Measurements from ENCODE around the gene SRSF2.
"Not testable (repeated sequence)": the region's sequence is repeated elsewhere in the genome, so short reads cannot be mapped to it uniquely, and the experiment has no call there.

Gene SRSF2

GRCh38 chr17:76737676-76738467 is 741 bp upstream of the SRSF2 start, which contains the start of gene MFSD11:
MFSD11 (plus strand) TSS chr17:76738119; CDS start chr17:76738353, 234 bp downstream.
- peak; percentile 94 for DNase-seq

- peak; percentile 76 for DNase-seq
Observed at GRCh38 chr17:76736349-76737081, 616 bp downstream of the SRSF2 start.

- no peak for DNase-seq
Observed at GRCh38 chr17:76735586-76736348, 1.4 kb downstream of the SRSF2 start.

GRCh38 chr17:76735006-76735405 is 2.1 kb downstream of the SRSF2 start:
- DNase-seq = no peak

GRCh38 chr17:76734080-76734840 is 2.9 kb downstream of the SRSF2 start:
- no peak for DNase-seq

DNA sequence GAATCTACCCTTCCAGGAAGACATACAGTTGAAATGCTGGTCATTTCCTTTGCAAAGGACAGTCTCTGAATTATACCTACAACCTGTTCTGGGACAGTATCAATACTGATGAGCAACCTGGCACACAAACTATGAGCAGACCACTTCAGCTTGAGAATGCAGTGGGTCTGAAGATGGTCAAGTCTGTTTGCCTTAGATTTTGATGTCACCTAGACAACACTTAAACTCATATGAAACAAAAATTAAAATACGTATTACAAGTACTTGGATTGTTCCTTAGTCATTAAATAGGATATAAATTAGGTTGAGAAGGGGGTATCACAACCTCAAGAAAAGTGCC is 3.5 kb downstream of the SRSF2 start:
- DNase-seq = no peak

DNA sequence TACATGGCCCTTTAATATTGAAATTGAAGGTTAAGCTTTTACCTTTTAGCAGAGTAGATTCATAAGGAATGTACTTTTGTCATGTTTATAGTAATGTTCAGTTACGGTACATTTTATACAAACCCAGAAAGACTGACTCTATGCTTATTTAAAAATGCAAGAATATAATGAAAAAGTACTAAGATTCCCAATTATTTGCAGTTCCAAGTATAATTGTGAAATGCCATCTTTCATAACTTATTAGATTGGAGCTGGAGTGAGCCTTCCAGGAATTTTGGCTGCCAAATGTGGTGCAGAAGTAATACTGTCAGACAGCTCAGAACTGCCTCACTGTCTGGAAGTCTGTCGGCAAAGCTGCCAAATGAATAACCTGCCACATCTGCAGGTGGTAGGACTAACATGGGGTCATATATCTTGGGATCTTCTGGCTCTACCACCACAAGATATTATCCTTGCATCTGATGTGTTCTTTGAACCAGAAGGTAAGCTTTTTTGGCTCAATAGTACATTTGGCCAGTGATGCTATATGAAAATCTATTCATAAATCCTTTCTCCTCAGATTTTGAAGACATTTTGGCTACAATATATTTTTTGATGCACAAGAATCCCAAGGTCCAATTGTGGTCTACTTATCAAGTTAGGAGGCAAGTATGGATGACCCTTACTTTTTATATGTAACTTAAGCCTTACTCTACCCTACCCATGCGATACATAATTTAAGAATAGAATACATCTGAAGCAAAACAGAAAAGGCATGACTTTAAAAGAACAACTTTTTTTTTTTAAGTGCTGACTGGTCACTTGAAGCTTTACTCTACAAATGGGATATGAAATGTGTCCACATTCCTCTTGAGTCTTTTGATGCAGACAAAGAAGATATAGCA is 4.2 kb downstream of the SRSF2 start:
- DNase-seq = no peak

DNA sequence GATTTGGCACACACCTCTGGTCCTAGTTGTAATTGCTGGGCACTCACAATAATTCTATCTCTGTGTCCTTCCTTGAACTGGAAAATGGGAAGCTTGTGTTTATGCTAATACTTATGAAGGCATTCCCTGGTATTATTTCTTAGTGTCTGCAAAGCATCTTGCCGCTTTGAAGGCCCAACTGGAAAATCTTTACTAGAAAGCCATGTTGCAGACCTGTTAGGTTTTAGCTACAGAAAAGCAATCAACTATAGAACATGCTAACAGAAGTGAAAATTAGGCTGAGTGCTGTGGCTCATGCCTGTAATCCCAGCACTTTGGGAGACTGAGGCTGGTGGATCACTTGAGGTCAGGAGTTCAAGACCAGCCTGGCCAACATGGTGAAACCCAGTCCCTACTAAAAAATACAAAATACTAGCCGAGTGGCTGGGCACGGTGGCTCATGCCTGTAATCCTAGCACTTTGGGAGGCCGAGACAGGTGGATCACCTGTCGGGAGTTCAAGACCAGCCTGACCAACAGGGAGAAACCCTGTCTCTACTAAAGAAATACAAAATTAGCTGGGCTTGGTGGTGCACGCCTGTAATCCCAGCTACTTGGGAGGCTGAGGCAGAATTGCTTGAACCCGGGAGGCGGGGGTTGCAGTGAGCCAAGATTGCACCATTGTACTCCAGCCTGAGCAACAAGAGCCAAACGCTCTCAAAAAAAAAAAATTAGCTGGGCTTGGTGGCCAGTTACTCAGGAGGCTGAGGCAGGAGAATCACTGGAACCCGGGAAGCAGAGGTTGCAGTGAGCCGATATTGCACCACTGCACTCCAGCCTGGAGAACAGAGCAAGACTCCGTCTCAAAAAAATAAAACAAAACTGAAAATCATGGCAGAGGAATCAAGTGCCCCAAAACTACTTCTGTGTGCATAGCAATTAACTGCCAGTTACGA is 5.1 kb downstream of the SRSF2 start:
- DNase-seq = not testable (repeated sequence)

- peak; percentile 42 for DNase-seq
Observed at GRCh38 chr17:76727745-76728456, 9.2 kb downstream of the SRSF2 start.

GRCh38 chr17:76726776-76727718 is 10.1 kb downstream of the SRSF2 start, which contains the start of gene METTL23:
METTL23 (plus strand) TSS chr17:76726839; CDS start chr17:76729711, 2,872 bp downstream.
- peak; percentile 86 for DNase-seq

- DNase-seq = peak; percentile 97
Observed at GRCh38 chr17:76726231-76726775, 10.8 kb downstream of the SRSF2 start, which contains the start of gene JMJD6. JMJD6 (minus strand) TSS chr17:76726606; CDS start chr17:76726475, 131 bp downstream.

DNA sequence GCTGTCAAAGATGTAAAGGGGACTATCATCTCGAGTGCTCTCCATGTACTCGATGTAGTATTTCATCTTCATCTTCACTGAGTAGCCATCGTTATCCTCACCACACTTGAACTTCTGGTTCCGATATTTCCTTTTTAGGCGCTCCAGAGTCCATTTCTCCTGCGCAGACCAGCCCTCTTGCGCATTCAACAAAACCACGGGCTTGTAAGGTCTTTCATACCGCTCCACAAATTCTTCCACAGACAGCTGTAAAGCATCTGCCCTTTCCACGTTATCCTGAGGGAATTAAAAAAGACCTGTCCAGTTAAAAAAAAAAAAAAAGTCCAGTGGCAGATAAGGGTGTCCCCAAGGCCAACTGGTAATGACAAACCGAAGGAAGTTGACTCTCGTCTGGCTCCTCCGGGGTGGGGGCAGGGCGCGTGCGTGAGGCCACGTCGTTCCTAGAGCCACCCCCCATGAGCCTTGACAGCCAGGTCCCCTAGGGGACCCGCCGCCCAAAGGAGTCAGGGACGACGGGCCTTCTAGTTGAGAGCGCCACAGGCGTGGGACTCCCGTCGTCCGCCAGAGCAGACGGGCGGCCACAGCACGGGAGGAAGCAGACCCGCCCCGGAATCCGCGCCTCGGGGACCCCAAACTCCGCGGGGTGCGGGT is 11.4 kb downstream of the SRSF2 start:
- peak; percentile 85 for DNase-seq

GRCh38 chr17:76723812-76724211 is 13.3 kb downstream of the SRSF2 start:
- no peak for DNase-seq

DNA sequence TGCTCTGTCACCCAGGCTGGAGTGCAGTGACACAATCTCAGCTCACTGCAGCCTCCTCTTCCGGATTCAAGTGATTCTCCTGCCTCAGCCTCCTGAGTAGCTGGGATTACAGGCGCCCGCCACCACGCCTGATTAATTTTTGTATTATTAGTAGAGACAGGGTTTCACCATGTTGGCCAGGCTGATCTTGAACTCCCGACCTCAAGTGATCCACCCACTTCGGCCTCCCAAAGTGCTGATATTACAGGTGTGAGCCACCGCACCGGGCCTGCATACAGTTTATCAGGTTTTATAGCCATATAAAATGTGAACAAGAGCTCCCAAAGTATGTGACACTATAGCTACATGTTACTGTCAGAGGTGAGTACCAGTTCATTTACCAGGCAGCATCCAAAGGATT is 14.2 kb downstream of the SRSF2 start:
- not testable (repeated sequence) for DNase-seq

DNA sequence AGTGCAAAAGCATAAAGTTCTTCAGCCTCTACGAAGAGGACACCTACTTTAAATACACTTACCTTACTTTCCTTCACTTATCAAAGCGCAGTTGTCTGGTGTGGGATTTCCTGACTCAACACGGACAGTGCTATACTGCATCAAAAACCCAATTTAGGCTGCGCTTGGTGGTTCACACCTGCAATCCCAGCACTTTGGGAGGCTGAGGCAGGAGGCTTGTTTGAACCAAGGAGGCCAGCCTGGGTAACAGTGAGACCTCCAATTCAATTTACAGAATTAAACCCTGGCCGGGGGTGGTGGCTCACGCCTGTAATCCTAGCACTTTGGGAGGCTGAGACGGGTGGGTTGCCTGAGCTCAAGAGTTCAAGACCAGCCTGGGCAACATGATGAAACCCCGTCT is 14.9 kb downstream of the SRSF2 start:
- DNase-seq = no peak

GRCh38 chr17:76721463-76721862 is 15.7 kb downstream of the SRSF2 start:
- DNase-seq = no peak

DNA sequence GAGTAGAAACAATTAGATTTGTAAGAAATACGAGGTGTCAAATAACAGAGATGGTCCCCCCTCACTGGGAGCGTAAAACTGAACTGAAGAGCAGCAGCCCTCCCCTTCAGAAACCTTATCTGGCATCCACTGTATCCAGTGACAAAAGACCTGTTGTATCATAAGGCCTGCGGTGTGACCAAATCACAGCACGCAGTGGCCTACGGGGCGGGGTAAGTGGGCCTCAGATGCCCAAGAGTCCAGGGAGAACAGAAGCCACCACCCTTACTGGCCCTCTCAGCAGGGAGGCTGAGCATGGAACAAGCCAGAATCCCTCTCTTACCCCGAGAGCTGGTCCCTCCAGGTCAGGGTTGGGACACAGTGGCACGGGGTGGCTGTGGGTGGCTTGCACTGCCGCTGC is 16.2 kb downstream of the SRSF2 start:
- DNase-seq = no peak

DNA sequence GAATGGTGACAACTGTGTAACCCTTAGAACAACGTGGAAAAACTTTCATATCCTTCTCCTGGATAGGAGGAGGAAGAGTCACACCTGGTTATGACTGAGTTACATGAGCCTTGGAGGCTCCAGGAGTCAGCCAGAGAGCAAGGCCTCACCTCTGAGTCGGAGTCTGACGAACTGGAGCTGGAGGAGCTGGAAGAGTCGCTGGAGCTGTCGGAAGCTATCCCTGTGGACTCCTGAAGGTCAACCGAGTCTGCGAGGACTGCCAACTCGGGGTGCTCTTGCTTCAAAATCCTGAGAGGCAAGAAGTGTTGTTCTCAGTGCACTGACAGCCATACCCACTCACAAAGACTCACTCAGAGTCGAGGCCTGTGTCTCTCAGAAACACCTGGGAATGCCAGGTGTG is 16.9 kb downstream of the SRSF2 start:
- no peak for DNase-seq
